GM12878 (cell line): ENCODE measurements around the gene MRPS15.

Experiments used
- MEF2B ChIP-seq: fragments of 450-650 bp; IDR thresholded peaks from 2 replicates; pipeline ENCODE4 v1.6.1; 2018; ENCODE audit warnings: mild to moderate bottlenecking, moderate library complexity; ENCODE audit not compliant: partially characterized antibody, poor library complexity, severe bottlenecking
- RAD21 ChIP-seq: IDR thresholded peaks from 2 replicates; pipeline ENCODE4 v1.6.1; 2011; ENCODE audit warnings: mild to moderate bottlenecking, low read depth, low read length, moderate library complexity; ENCODE audit not compliant: insufficient read depth

GRCh38 chr1:36432616-36433015 lies 31.6 kb downstream of the MRPS15 start:
- no peak for TF ChIP-seq RAD21
- TF ChIP-seq MEF2B, result no peak
